ENCODE measurements around the gene GPRC5B.

Gene GPRC5B

GRCh38 chr16:19898166-19898565, 13.5 kb upstream of the GPRC5B start:
- no peak for DNase-seq

DNA sequence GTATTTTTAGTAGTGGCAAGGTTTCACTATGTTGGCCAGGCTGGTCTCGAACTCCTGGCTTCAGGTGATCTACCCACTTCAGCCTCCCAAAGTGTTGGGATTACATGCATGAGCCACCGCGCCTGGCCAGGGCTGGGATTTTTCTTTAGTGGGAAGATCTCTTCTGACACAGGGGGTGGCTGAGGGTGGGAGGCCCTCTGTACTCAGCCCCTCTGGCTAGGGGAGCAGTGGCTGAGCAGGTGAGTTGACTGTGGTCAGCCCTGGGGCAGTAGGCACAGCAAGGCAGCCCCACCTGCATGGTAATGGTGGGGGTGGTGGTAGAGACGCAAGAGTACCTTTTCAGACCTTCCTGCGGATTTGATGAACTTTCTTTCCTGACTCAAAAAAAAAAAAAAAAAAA, 12.3 kb upstream of the GPRC5B start:
- no peak for DNase-seq

- no peak for DNase-seq
Observed at GRCh38 chr16:19894586-19894985, 9.9 kb upstream of the GPRC5B start.

GRCh38 chr16:19892902-19893301, 8.3 kb upstream of the GPRC5B start:
- DNase-seq: no peak

DNA sequence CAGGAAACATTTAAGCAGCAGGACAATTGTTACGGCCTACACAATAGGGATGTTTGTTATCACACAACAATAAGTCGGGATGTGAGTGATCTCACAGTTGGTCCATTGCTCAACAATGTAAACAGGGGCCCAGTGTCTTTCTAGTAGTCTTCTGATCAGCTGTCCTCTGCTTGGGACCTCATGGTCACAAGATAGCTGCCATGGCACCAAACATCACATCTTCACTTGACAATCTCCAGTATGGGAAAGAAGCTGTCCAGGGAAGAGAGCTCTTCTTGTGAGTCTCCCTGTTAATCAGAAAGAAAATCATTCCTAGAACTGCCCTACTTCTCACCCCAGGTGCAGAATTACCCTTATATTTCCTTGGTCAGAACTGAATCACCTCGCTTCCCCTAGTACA, 6.3 kb upstream of the GPRC5B start:
- no peak for DNase-seq

DNA sequence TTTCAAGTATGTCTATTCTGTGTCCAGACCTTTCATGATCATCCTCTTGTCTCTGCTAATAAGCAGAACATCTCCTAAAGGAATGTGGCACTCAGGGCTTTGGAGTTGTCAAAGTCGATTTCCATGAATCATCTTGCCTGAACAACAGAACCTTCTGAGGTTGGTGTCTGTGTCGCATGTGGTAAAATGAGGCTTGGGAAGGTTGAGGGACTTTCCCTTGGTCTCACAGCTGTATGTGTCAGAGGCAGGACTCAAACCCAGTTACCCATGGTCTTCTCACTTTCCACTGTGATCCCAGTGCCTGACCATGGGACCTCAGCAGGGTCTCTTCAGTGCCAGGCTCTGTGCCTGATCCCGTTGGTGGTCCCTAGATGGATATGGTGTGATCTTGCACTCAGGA, 4.2 kb upstream of the GPRC5B start:
- no peak for DNase-seq

DNA sequence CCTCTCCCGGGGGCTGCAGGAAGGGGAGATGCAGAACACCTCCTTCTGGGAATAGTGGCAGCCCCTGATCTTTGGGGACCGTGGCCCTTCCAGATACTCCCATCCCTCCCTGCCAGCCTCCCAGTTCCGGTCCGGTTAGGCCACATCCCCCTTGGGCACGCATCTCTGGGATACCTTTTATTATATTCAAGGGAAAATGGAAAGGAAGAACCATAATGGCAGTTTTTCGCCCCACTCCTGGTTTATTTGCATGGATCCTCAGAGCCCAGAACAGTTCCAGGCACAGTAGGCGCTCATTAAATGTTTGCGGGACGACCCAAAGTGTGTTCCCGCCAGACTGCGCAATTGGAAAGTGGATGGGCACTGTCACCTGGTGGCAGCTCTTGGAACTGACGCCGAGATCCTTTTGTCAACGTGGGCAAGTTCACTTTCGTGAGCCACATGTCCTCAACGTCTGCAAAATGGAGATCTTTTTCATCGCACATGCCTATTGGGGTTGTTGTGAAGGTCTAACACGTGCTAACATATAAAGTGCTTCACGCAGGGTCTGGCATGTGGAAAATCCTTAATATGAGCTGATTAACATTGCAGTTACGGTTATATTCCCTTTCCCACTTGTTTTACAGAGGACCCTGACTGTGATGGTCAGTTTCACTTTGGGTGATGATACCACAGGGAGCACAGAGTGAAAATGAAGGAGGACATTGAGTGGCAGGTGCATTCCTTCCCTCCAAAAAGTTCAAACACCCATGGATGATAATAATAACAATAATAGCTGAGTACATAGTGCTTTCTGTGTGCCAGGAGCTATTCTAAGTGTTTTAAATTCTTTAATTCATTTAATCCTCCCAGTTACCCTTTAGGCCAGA, 1.7 kb upstream of the GPRC5B start:
- peak; percentile 79 to 83 for DNase-seq

- no peak for DNase-seq
Observed at GRCh38 chr16:19885451-19886072, 914 bp upstream of the GPRC5B start.

DNA sequence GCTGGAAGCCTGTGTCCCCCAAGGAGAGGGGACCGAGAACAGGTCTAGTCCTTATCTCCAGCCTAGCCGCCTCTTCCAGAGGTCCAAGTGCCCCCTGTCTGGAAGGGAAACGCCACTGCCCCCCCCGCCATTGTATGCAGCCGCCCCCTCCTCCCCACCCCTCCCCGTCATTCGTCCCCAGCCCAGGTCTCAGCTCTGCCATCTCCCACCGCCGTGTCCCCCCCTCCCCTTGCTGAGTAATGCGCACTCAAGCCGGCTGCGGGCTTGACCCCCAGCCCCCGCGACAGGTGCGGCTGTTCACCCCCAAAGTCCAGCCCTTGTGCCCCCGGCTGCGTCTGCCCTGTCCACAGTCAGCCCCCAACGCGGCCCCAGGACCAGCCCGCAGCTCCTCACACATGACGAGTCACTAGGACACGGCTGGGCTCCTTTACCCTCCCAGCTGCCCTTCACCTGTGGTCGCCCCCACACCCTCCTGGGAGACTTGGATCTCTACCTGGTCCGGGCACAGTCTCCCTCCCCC, 622 bp downstream of the GPRC5B start:
- DNase-seq: no peak

GRCh38 chr16:19883296-19883965, 1.2 kb downstream of the GPRC5B start:
- no peak for DNase-seq

GRCh38 chr16:19882646-19883045, 2.0 kb downstream of the GPRC5B start:
- DNase-seq: no peak

GRCh38 chr16:19882186-19882585, 2.5 kb downstream of the GPRC5B start:
- DNase-seq: no peak

- no peak for DNase-seq
Observed at GRCh38 chr16:19881783-19882182, 2.9 kb downstream of the GPRC5B start.

GRCh38 chr16:19881028-19881427, 3.6 kb downstream of the GPRC5B start:
- DNase-seq: no peak

DNA sequence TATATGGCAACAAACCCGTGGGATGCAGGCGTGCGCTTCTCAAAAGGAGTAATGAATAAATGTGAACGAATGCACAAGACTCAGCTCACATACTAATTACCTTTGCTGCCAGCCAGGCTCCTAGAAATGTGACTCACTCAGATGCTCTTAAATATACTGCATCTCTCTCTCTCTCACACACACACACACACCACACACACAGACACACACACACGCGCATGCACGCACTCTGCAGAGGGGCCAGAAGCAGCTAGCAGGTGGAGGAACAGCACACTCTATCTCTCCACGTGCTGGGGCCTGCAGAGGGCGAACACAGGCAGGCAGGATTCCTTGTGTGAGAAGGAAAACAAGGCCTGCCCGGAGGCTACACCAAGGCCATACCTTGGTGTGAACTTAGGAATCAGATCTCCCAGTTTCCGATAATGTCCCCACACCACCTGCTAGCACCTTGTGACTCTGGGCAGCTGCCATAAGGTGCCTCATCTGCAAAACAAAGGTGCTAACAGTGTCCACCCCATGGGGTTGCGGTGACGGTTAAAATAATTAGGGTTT, 5.3 kb downstream of the GPRC5B start:
- no peak for DNase-seq

GRCh38 chr16:19878757-19879156, 5.9 kb downstream of the GPRC5B start:
- no peak for DNase-seq

DNA sequence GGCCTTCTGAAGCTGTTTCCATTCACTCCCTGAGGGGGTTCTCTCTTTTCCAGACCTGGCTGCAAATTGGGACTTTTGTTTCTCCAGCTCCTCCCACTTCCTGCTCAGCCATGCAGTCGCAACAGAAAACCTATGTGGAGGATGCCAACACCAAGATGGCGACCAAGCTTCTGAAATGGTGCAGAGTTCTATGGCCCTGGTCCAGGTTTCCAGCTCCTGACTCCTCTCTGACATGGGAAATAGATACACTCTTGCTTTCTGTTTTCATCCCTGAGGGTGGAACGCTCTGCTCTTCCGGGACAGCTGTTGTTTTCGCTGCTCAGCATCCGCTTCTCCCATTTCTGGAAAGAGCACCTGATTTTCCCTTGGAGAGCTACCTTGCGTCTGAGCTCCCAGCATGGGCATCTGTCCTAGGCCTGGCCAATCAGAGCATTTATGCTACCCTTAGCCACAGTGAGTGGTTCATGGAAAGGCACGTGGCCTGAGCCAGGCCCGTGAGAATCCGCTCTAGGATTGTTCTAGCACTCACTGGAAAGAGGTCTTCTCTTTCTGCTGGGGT, 8.1 kb downstream of the GPRC5B start:
- no peak for DNase-seq

DNA sequence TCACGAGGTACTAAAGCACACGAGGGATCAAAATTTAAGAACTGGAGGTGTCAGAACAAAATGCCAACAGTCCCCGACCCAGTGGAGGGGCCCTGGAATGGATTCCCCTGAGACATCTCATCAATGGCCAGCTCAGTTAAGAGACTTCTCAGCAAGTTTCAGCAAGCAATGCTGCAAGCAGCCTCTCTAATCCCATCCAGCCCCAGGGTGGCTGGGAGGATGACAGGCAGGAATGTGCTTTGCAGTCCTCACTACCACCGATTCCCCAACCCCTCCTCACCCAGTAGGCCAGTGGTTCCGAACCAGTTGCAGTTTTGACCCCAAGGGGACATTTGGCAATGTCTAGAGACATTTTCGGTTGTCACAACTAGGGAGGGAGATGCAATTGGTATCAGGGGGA, 8.7 kb downstream of the GPRC5B start:
- DNase-seq: no peak

- no peak for DNase-seq
Observed at GRCh38 chr16:19874851-19875546, 9.6 kb downstream of the GPRC5B start.

GRCh38 chr16:19874026-19874425, 10.6 kb downstream of the GPRC5B start:
- no peak for DNase-seq

GRCh38 chr16:19872935-19873334, 11.7 kb downstream of the GPRC5B start:
- no peak for DNase-seq

DNA sequence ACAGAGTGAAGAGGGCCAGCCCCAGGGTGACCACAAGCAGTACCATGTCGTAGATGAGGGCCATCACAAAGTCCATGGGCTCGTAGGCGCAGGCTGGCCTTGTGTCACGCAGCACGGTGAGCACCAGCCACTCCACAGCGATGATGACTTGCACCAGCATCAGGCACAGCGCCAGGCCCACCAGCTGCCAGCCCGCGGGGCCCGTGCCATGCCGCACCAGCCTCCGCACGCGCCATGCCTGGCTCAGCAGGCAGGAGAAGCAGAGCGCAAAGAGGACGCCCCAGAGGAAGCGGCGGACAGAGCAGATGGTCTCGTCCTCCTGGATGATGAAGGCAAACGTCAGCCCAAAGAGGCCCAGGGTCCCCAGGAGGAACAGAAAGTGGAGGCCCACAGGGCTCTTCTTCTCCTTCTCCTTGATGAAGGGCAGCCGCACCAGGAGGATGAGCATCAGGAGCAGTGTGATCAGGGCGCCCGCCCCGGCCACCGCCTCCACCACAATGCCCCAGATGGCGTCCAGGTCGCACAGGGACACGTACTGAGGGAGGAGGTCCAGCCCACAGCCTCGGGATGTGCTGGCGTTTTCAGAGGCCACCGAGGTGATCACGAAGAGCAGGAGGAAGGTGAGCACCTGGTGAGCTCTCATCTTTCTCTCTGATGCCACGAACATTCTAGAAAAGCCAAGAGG, 12.3 kb downstream of the GPRC5B start:
- DNase-seq: no peak
